Endothelial cell of umbilical vein (primary cell): ENCODE measurements around the gene MTIF3. TPM values are rescaled to one million over a fixed set of nuclear protein-coding genes. Genes with fewer than 3 reads are reported as not detected.

Source experiments
- BruUV-seq: library from RNA; stranded (reverse); fragments of 400-500 nt; replicated peaks from 2 replicates; lab custom pipeline; 2021; lab: Mats Ljungman, UMichigan
- CTCF ChIA-PET: fragments of 300-600, 350-600 bp; sonication (Branson Sonifier 250); formaldehyde crosslinking; loops from one replicate; lab custom pipeline; 2021; ENCODE audit warnings: antibody characterized with exemption, inconsistent platforms; lab: Charles Lee
- POLR2A ChIA-PET: fragments of 300-600, 350-600 bp; sonication (Branson Sonifier 250); formaldehyde crosslinking; loops from one replicate; lab custom pipeline; 2021; ENCODE audit warnings: antibody characterized with exemption, inconsistent platforms; lab: Charles Lee
- DNase-seq: peaks from one replicate; pipeline ENCODE4 v3.0.0-alpha.2; 2011; ENCODE audit warnings: low read depth, low spot score
- FAIRE-seq: peaks from 2 replicates; lab custom pipeline; 2011; peaks lifted over from hg19 to GRCh38; lab: Jason Lieb, UNC
- H2AFZ ChIP-seq: 2 replicates; pipeline ENCODE4 v1.6.0; 2012; ENCODE audit warnings: low read depth, low read length, control low read depth, inconsistent platforms
- H3K27ac ChIP-seq: 2 replicates; pipeline ENCODE4 v1.5.1; 2011; ENCODE audit warnings: low read depth, mild to moderate bottlenecking, control low read depth, low read length, moderate library complexity; ENCODE audit not compliant: insufficient read depth
- H3K27me3 ChIP-seq, 2 experiments: 2 replicates each; pipeline versions ENCODE4 v1.6.0 to v1.6.1; 2011; ENCODE audit warnings: low read length in 2 of 2, mixed read lengths in 1 of 2; ENCODE audit not compliant: control insufficient read depth in 2 of 2, insufficient read depth in 2 of 2
- H3K36me3 ChIP-seq, 2 experiments: 2 replicates in 1 of 2; 3 replicates in 1 of 2; pipeline ENCODE4 v1.5.1; 2011; ENCODE audit warnings: low read length in 2 of 2, mild to moderate bottlenecking in 1 of 2, moderate library complexity in 1 of 2; ENCODE audit not compliant: control insufficient read depth in 2 of 2, insufficient read depth in 2 of 2; ENCODE audit errors: extremely low read depth in 1 of 2
- H3K4me1 ChIP-seq: 3 replicates; pipeline ENCODE4 v1.5.1; 2011; ENCODE audit warnings: mild to moderate bottlenecking, low read length; ENCODE audit not compliant: control insufficient read depth, insufficient read depth; ENCODE audit errors: extremely low read depth
- H3K4me2 ChIP-seq: 2 replicates; pipeline ENCODE4 v1.6.1; 2011; ENCODE audit warnings: low read length, control low read depth, mixed read lengths; ENCODE audit not compliant: insufficient read depth
- H3K4me3 ChIP-seq, 3 experiments: fragments of 200-600 bp in 1 of 3; sonication (generic), shearing (Covaris generic) in 1 of 3; replicated peaks in 1 of 3; 2 replicates each; pipeline ENCODE4 v1.5.1; 2011 to 2016; ENCODE audit warnings: control low read depth in 3 of 3, low read length in 3 of 3, mild to moderate bottlenecking in 2 of 3, inconsistent platforms in 1 of 3, low read depth in 1 of 3, moderate library complexity in 1 of 3; ENCODE audit not compliant: insufficient read depth in 1 of 3
- H3K79me2 ChIP-seq: 2 replicates; pipeline ENCODE4 v1.6.0; 2012; ENCODE audit warnings: low read length, inconsistent platforms; ENCODE audit not compliant: control insufficient read depth, insufficient read depth
- H3K9ac ChIP-seq: replicated peaks from 2 replicates; pipeline ENCODE3; 2011; ENCODE audit warnings: low read length, control low read depth; ENCODE audit not compliant: insufficient read depth; ENCODE audit errors: extremely low read depth
- H3K9me1 ChIP-seq: replicated peaks from 3 replicates; pipeline ENCODE4 v1.6.0; 2011; ENCODE audit warnings: mild to moderate bottlenecking, low read length; ENCODE audit not compliant: control insufficient read depth, insufficient read depth; ENCODE audit errors: extremely low read depth
- H3K9me3 ChIP-seq: replicated peaks from 2 replicates; pipeline ENCODE4 v1.5.1; 2012; ENCODE audit warnings: low read length, inconsistent platforms; ENCODE audit not compliant: control insufficient read depth, insufficient read depth
- H4K20me1 ChIP-seq: replicated peaks from 2 replicates; pipeline ENCODE3; 2011; ENCODE audit warnings: mild to moderate bottlenecking, low read length; ENCODE audit not compliant: control insufficient read depth, insufficient read depth; ENCODE audit errors: extremely low read depth
- FOS ChIP-seq: IDR thresholded peaks from 2 replicates; pipeline ENCODE4 v1.6.1; 2011; ENCODE audit warnings: mild to moderate bottlenecking, low read length, moderate library complexity, borderline replicate concordance; ENCODE audit not compliant: insufficient read depth
- GATA2 ChIP-seq: IDR thresholded peaks from 2 replicates; pipeline ENCODE4 v1.7.0; 2011; ENCODE audit warnings: low read depth, mild to moderate bottlenecking, moderate library complexity, mixed read lengths, low read length; ENCODE audit not compliant: insufficient read length, insufficient read depth
- MYC ChIP-seq: IDR thresholded peaks from one replicate; pipeline ENCODE4 v1.6.1; 2011; ENCODE audit warnings: mild to moderate bottlenecking, low read depth, low read length
- POLR2AphosphoS5 ChIP-seq: IDR thresholded peaks from 2 replicates; pipeline ENCODE4 v1.6.1; 2012; ENCODE audit warnings: low read depth, mild to moderate bottlenecking, control low read depth, low read length, moderate library complexity; ENCODE audit not compliant: insufficient read depth
- dilution Hi-C: fragments of 300-500 bp; cut with MboI; formaldehyde crosslinking; loops from one replicate; pipeline ENCODE4 v1.15.0; 2019; ENCODE audit warnings: low sequenced_read_pairs; ENCODE audit not compliant: extremely low pct_ligation_motif_present
- intact Hi-C: fragments of 100-400 bp; cut with micrococcal nuclease; formaldehyde crosslinking; loops from one replicate; pipeline ENCODE4 v1.10.0; 2022
- polyA plus RNA-seq, 4 experiments: library from polyadenylated mRNA; depleted of rRNA in 3 of 4; stranded (reverse) in 3 of 4; unstranded in 1 of 4; fragments of >200 nt; gene quantifications; 2 replicates each; pipeline versions ENCODE4 v1.2.1 to v1.2.3, GENCODE V29; 2011 to 2012; ENCODE audit warnings: missing spikeins in 1 of 4
- total RNA-seq: library from RNA; stranded (reverse); gene quantifications from 2 replicates; pipeline ENCODE4 v1.2.3, GENCODE V29; 2021
- TF ChIP-seq, protein P1 (sequence below): IDR thresholded peaks from 2 replicates; pipeline ENCODE4 v1.6.1; 2011; ENCODE audit not compliant: insufficient read depth, insufficient read length
- TF ChIP-seq, protein P2 (sequence below), 2 donors: IDR thresholded peaks; 1 replicate in 1 of 2; 2 replicates in 1 of 2; pipeline ENCODE4 v1.5.1; 2011; ENCODE audit warnings: low read length in 2 of 2, mild to moderate bottlenecking in 2 of 2, moderate library complexity in 2 of 2, control low read depth in 1 of 2, inconsistent platforms in 1 of 2, low read depth in 1 of 2; ENCODE audit not compliant: insufficient read depth in 1 of 2; ENCODE audit errors: extremely low read depth in 1 of 2

The MTIF3 gene
- total and polyA plus RNA-seq, 2 donors (not counting 3 experiments of a cell fraction or from before 2014, with no cell fraction given) = 23.5 to 37.5 TPM

GRCh38 chr13:27408074-27408473 lies 42.3 kb downstream of the MTIF3 start:
- no TSS peak for BruUV-seq
- DNase-seq = no peak
- Histone ChIP-seq H2AFZ (no peak overlapping the region), H4K20me1 (no peaks in the 10 kb centered on the region), H3K36me3 (no peaks in the 10 kb centered on the region), H3K27me3 (peaks cover 19% of the 10 kb centered on the region in 2 experiments), H3K9me3 (no peaks in the 10 kb centered on the region), H3K79me2 (no peaks in the 10 kb centered on the region), H3K9me1 (no peaks in the 10 kb centered on the region), H3K4me2 (no peak overlapping the region), H3K4me1 (no peaks in the 10 kb centered on the region), H3K9ac (no peak overlapping the region), H3K4me3 (no peak overlapping the region), H3K27ac (no peak overlapping the region)
- CTCF ChIA-PET = no interaction called here
- TF ChIP-seq, protein P1, sequence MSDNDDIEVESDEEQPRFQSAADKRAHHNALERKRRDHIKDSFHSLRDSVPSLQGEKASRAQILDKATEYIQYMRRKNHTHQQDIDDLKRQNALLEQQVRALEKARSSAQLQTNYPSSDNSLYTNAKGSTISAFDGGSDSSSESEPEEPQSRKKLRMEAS = no peak
- TF ChIP-seq FOS (no peak), GATA2 (no peak), MYC (no peak), POLR2AphosphoS5 (no peak)
- TF ChIP-seq, protein P2, sequence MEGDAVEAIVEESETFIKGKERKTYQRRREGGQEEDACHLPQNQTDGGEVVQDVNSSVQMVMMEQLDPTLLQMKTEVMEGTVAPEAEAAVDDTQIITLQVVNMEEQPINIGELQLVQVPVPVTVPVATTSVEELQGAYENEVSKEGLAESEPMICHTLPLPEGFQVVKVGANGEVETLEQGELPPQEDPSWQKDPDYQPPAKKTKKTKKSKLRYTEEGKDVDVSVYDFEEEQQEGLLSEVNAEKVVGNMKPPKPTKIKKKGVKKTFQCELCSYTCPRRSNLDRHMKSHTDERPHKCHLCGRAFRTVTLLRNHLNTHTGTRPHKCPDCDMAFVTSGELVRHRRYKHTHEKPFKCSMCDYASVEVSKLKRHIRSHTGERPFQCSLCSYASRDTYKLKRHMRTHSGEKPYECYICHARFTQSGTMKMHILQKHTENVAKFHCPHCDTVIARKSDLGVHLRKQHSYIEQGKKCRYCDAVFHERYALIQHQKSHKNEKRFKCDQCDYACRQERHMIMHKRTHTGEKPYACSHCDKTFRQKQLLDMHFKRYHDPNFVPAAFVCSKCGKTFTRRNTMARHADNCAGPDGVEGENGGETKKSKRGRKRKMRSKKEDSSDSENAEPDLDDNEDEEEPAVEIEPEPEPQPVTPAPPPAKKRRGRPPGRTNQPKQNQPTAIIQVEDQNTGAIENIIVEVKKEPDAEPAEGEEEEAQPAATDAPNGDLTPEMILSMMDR (IDR thresholded peaks at IDR 0.05; ENCODE audit: extremely low read depth in 1 of 2, insufficient read depth in 1 of 2, low read depth in 1 of 2, low read length in 2 of 2) = no peak
- FAIRE-seq = no peak
- intact Hi-C loops = no loop called here
- POLR2A ChIA-PET = no interaction called here
- dilution Hi-C loops = no loop called here
